Mesothelial cell of epicardium (in vitro differentiated cells): Measurements from ENCODE around the gene GPR132. TPM values are rescaled to one million over a fixed set of nuclear protein-coding genes. Genes with fewer than 3 reads are reported as not detected.
"Not testable (repeated sequence)": the region's sequence is repeated elsewhere in the genome, so short reads cannot be mapped to it uniquely, and the experiment has no call there.

ENCODE experiments used
- DNase-seq, 2 experiments: peaks; one replicate each; pipeline ENCODE4 v3.0.0; 2021; ENCODE audit warnings: low spot score in 2 of 2; ENCODE audit not compliant: unreplicated experiment in 2 of 2
- H3K27ac Mint-ChIP-seq: 2 replicates; pipeline ENCODE4 v1.8.0; 2021; ENCODE audit warnings: mixed read lengths
- H3K27me3 Mint-ChIP-seq: 2 replicates; pipeline ENCODE4 v1.8.0; 2021; ENCODE audit warnings: low read depth, mixed read lengths
- H3K36me3 Mint-ChIP-seq: 2 replicates; pipeline ENCODE4 v1.8.0; 2021; ENCODE audit warnings: mixed read lengths
- H3K4me1 Mint-ChIP-seq: 2 replicates; pipeline ENCODE4 v1.8.0; 2021; ENCODE audit warnings: mixed read lengths
- H3K4me3 Mint-ChIP-seq: 2 replicates; pipeline ENCODE4 v1.8.0; 2021; ENCODE audit warnings: mild to moderate bottlenecking, moderate library complexity, mixed read lengths
- H3K9me3 Mint-ChIP-seq: 2 replicates; pipeline ENCODE4 v1.8.0; 2021; ENCODE audit warnings: mixed read lengths
- CTCF ChIP-seq: fragments of 200-600 bp; sonication (generic); IDR thresholded peaks from one replicate; pipeline ENCODE4 v1.5.0; 2021; ENCODE audit warnings: antibody characterized with exemption; ENCODE audit not compliant: unreplicated experiment
- total RNA-seq: library from RNA; stranded (reverse); gene quantifications from 3 replicates; pipeline ENCODE4 v1.2.1, GENCODE V29; 2021

GPR132 gene
- 1.0 to 1.6 TPM (median 1.1 TPM) in 3 replicates for total RNA-seq

DNA sequence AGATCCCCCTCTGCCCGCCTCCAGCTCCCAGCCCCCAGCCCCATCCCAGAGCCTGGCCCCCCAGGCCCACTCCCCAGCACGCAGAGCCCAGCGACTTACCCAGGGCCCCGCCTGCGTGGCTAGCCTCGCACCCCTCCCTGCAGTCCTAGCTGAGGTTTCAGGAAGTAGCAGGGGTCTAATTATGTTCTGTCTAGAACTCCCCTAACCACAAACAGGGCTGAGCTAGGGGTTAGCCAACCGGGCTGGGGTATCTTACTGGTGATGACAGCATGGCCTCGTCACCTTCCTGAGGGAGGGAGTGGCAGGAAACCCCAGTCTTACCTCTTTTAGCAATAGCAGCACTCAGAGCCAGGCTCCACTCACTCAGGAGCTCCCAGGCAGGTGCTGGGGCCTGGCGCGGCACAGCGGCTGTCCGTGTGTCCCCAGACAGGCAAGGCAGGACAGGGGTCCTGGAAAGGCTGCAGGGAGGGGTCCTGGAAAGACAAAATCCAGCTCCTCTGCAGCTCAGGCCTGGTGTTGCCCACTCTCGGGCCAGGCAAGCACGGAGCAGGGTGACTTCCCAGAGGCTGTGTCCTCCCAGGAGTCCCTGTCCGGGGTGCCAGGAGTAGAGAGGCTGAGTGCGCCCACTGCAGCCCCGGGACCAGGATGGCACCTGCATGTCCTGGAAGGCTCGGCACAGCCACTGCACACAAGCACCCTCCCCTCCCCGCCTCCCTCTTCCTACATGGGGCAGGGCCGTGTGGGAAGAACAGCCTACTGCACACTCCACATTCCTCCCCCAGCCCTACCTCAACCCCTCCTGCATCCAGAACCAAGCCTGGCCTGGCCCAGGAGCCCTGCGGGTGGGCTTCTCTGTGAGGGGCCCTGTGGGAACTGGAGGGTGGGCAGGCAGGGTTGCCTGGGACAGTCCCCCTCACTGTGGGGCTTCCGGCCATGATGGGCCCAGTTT is at the start of gene GPR132:
GPR132 (minus strand) TSS at position 151 of the 949 bp plus-strand sequence. CDS start 10,010 bp downstream, outside the sequence.
- Mint-ChIP-seq H3K36me3 (no peaks in the 10 kb centered on the region), H3K9me3 (no peaks in the 10 kb centered on the region), H3K4me3 (no peak within 1 kb of the TSS), H3K27ac (no peak within 1 kb of the TSS), H3K27me3 (no peaks in the 10 kb centered on the region), H3K4me1 (peaks cover 11% of the 10 kb centered on the region)
- no peak for TF ChIP-seq CTCF
- DNase-seq: no peak

DNA sequence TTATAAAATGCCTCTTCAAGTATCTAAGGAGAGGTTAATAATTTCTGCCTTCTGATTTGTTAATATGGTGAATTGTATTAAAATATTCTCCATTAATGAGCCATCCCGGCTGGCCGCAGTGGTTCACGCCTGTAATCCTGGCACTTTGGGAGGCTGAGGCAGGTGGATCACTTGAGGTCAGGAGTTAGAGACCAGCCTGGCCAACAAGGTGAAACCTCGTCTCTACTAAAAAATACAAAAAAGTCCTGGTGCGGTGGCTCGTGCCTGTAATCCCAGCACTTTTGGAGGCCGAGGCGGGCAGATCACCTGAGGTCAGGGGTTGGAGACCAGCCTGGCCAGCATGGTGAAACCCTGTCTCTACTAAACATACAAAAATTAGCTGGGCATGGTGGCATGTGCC is 44.0 kb upstream of the GPR132 start:
- not testable (repeated sequence) for H3K9me3 Mint-ChIP-seq, H3K36me3 Mint-ChIP-seq, H3K27ac Mint-ChIP-seq, H3K4me3 Mint-ChIP-seq, H3K4me1 Mint-ChIP-seq, DNase-seq
- peaks cover 13% of the 10 kb centered on the region for H3K27me3 Mint-ChIP-seq

GRCh38 chr14:105108516-105108864 is 43.3 kb upstream of the GPR132 start:
- Mint-ChIP-seq H3K4me1 (no peaks in the 10 kb centered on the region), H3K27me3 (peaks cover 15% of the 10 kb centered on the region), H3K27ac (no peak overlapping the region), H3K36me3 (peaks cover 3% of the 10 kb centered on the region), H3K9me3 (peaks cover 7% of the 10 kb centered on the region), H3K4me3 (no peak overlapping the region)
- no peak for TF ChIP-seq CTCF
- no peak for DNase-seq

DNA sequence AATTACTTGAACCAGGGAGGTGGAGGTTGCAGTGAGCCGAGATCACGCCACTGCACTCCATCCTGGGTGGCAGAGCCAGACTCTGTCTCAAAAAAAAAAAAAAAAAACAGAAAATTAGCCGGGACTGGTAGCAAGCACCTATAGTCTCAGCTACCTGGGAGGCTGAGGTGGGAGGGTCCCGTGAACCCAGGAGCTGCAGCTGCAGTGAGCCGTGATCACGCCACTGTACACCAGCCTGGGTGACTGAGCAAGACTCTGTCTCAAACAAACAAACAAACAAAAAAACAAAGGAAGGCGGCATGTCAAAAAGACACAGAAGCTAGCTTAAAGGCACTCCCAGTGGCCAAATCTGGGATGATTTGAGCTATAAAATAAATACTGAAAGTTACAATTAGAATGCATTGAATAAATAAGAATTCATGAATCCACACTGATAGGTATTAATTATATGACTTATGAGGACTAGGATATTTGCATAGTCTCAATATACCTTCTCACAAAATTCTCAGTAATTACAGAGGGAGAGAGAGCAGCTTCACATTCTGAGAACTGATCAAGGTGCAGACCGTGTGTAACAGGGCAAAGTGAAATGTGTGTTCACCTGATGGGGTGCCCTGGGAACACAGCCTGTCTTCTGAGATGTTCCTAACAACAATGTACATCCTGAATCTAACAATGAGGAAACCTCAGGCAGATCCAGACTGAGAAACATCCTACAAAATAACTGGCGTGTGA is 42.7 kb upstream of the GPR132 start:
- Mint-ChIP-seq H3K4me1 (no peaks in the 10 kb centered on the region), H3K27me3 (peaks cover 15% of the 10 kb centered on the region), H3K27ac (no peak overlapping the region), H3K36me3 (peaks cover 4% of the 10 kb centered on the region), H3K9me3 (peaks cover 8% of the 10 kb centered on the region), H3K4me3 (no peak overlapping the region)
- no peak for DNase-seq
- TF ChIP-seq CTCF: no peak

DNA sequence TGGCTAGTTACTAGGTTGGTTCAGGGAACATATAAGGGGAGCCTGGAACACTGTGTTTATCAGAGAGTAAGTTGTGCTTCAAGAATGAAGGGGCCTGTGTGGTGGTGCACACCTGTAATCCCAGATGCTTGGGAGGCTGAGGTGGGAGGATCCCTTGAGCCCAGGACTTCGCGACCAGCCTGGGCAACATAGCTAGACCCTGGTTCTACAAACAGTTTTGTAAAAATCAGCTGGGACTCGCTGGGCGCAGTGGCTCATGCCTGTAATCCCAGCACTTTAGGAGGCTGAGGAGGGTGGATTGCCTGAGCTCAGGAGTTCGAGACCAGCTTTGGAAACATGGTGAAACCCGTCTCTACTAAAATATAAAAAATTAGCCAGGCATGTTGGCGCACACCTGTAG is 42.1 kb upstream of the GPR132 start:
- Mint-ChIP-seq H3K36me3 (peaks cover 4% of the 10 kb centered on the region), H3K9me3 (peaks cover 8% of the 10 kb centered on the region), H3K27ac (no peak overlapping the region), H3K27me3 (peaks cover 15% of the 10 kb centered on the region), H3K4me1 (no peaks in the 10 kb centered on the region), H3K4me3 (no peak overlapping the region)
- TF ChIP-seq CTCF: no peak
- DNase-seq: no peak

GRCh38 chr14:105105158-105105557 is 39.9 kb upstream of the GPR132 start:
- Mint-ChIP-seq H3K4me3 (no peak overlapping the region), H3K27ac (no peak overlapping the region), H3K27me3 (peaks cover 15% of the 10 kb centered on the region), H3K36me3 (peaks cover 5% of the 10 kb centered on the region), H3K4me1 (no peaks in the 10 kb centered on the region), H3K9me3 (peaks cover 12% of the 10 kb centered on the region)
- TF ChIP-seq CTCF: no peak
- no peak for DNase-seq
